Stimulated activated CD4-positive, alpha-beta T cell treated with anti-CD3 and anti-CD28 coated beads, Interleukin-4, amount 100 ng/mL, for 48 hours (primary cell): Measurements from ENCODE around the gene HSFX3.
"Not testable (repeated sequence)": the region's sequence is repeated elsewhere in the genome, so short reads cannot be mapped to it uniquely, and the experiment has no call there.

Experiments used
- DNase-seq, 2 donors: peaks; one replicate each; pipeline ENCODE4 v3.0.0-alpha.2; 2020; ENCODE audit warnings: low read depth in 2 of 2

HSFX3 gene

GRCh38 chrX:149517308-149517707, 32.4 kb downstream of the HSFX3 start:
- DNase-seq: no peak

- DNase-seq: no peak
Observed at GRCh38 chrX:149516604-149517003, 33.1 kb downstream of the HSFX3 start.

- DNase-seq: no peak
Observed at GRCh38 chrX:149515954-149516602, 33.6 kb downstream of the HSFX3 start.

- no peak for DNase-seq
Observed at GRCh38 chrX:149513825-149514428, 35.8 kb downstream of the HSFX3 start.

GRCh38 chrX:149512225-149512885, 37.4 kb downstream of the HSFX3 start:
- peak; percentile 10 to 36 for DNase-seq

GRCh38 chrX:149511081-149511480, 38.6 kb downstream of the HSFX3 start:
- no peak for DNase-seq

GRCh38 chrX:149510386-149510785, 39.3 kb downstream of the HSFX3 start:
- DNase-seq: no peak

- DNase-seq: no peak
Observed at GRCh38 chrX:149508467-149508866, 41.3 kb downstream of the HSFX3 start.

- DNase-seq: no peak
Observed at GRCh38 chrX:149506349-149506748, 43.4 kb downstream of the HSFX3 start.

GRCh38 chrX:149505671-149506070, 44.1 kb downstream of the HSFX3 start:
- DNase-seq: no peak

- DNase-seq: peak; percentile 71 to 82
Observed at GRCh38 chrX:149504915-149505651, 44.6 kb downstream of the HSFX3 start, which contains the start of gene IDS. Gene IDS (minus strand): TSS chrX:149505306. CDS start chrX:149505137, 169 bp downstream.

GRCh38 chrX:149504226-149504914, 45.4 kb downstream of the HSFX3 start:
- DNase-seq: peak; percentile 47 to 58

- peak; percentile 28 to 33 for DNase-seq
Observed at GRCh38 chrX:149503446-149503845, 46.3 kb downstream of the HSFX3 start.

GRCh38 chrX:149502923-149503322, 46.8 kb downstream of the HSFX3 start:
- not testable (repeated sequence) for DNase-seq

GRCh38 chrX:149499766-149500165, 50.0 kb downstream of the HSFX3 start:
- DNase-seq: no peak

GRCh38 chrX:149498767-149499166, 51.0 kb downstream of the HSFX3 start:
- no peak for DNase-seq
